ENCODE data around the gene LYRM9. TPM values are rescaled to one million over a fixed set of nuclear protein-coding genes. Genes with fewer than 3 reads are reported as not detected.

LYRM9 gene
- total RNA-seq, 2 donors from 2014 or later: 11.7 to 14.5 TPM

GRCh38 chr17:27862004-27862403 lies 31.2 kb downstream of the LYRM9 start:
- DNase-seq: no peak
- intact Hi-C loops (cut with DNase I): no loop called here

GRCh38 chr17:27860971-27861664 lies 32.0 kb downstream of the LYRM9 start:
- no peaks in the 10 kb centered on the region for H3K27me3 ChIP-seq
- no peak overlapping the region for H3K27ac ChIP-seq
- H3K4me3 ChIP-seq: no peak overlapping the region
- ATAC-seq (no peak), DNase-seq (no peak)
- intact Hi-C loops (cut with DNase I): no loop called here
- 64 to 66% methylated on average over 3 of the region's 3 CpGs for WGBS, 2 donors
- TF ChIP-seq POLR2A (IDR thresholded peaks at IDR 0.05) (no peak), CTCF (IDR thresholded peaks at IDR 0.05) (no peak)
- no peaks in the 10 kb centered on the region for H3K9me3 ChIP-seq
- H3K36me3 ChIP-seq (replicated peaks in 1 of 2; ENCODE audit: insufficient read depth in 1 of 2, low read depth in 2 of 2): no peaks in the 10 kb centered on the region
- no peaks in the 10 kb centered on the region for H3K4me1 ChIP-seq

More at GRCh38 chr17:27862004-27862403, 31.2 kb downstream of the LYRM9 start:
- Histone ChIP-seq H3K36me3 (replicated peaks in 1 of 2; ENCODE audit: insufficient read depth in 1 of 2, low read depth in 2 of 2) (no peaks in the 10 kb centered on the region), H3K4me3 (no peak overlapping the region), H3K4me1 (no peaks in the 10 kb centered on the region), H3K27me3 (no peaks in the 10 kb centered on the region), H3K27ac (no peak overlapping the region), H3K9me3 (no peaks in the 10 kb centered on the region)
- TF ChIP-seq CTCF (IDR thresholded peaks at IDR 0.05) (no peak), POLR2A (IDR thresholded peaks at IDR 0.05) (no peak)
- no peak for ATAC-seq
- WGBS, 2 donors: 87 to 88% methylated on average over 4 of the region's 4 CpGs

GRCh38 chr17:27858621-27859305 lies 34.4 kb downstream of the LYRM9 start:
- H3K27me3 ChIP-seq: no peaks in the 10 kb centered on the region
- H3K9me3 ChIP-seq: no peaks in the 10 kb centered on the region
- H3K27ac ChIP-seq: no peak overlapping the region
- H3K4me1 ChIP-seq: no peaks in the 10 kb centered on the region
- no peak overlapping the region for H3K4me3 ChIP-seq
- intact Hi-C loops (cut with DNase I): no loop called here
- no peaks in the 10 kb centered on the region for H3K36me3 ChIP-seq (replicated peaks in 1 of 2; ENCODE audit: insufficient read depth in 1 of 2, low read depth in 2 of 2)
- DNase-seq: no peak
- WGBS, 2 donors: 80 to 94% methylated on average over 6 of the region's 6 CpGs
- no peak for ATAC-seq
- no peak for TF ChIP-seq POLR2A (IDR thresholded peaks at IDR 0.05)
- no peak for TF ChIP-seq CTCF (IDR thresholded peaks at IDR 0.05)

- no peak for TF ChIP-seq CTCF (IDR thresholded peaks at IDR 0.05)
- TF ChIP-seq POLR2A (IDR thresholded peaks at IDR 0.05): no peak
- H3K27me3 ChIP-seq: no peaks in the 10 kb centered on the region
- 79 to 91% methylated on average over 5 of the region's 5 CpGs for WGBS, 2 donors
- intact Hi-C loops (cut with DNase I): no loop called here
- H3K4me3 ChIP-seq: no peak overlapping the region
- no peaks in the 10 kb centered on the region for H3K9me3 ChIP-seq
- no peaks in the 10 kb centered on the region for H3K36me3 ChIP-seq (replicated peaks in 1 of 2; ENCODE audit: insufficient read depth in 1 of 2, low read depth in 2 of 2)
- H3K27ac ChIP-seq: no peak overlapping the region
- H3K4me1 ChIP-seq: no peaks in the 10 kb centered on the region
- no peak for ATAC-seq
- no peak for DNase-seq
Measured at GRCh38 chr17:27856676-27857432, 36.3 kb downstream of the LYRM9 start.
